WTC11 (cell line): ENCODE measurements around the gene SPHK2. TPM values are rescaled to one million over a fixed set of nuclear protein-coding genes. Genes with fewer than 3 reads are reported as not detected.

ENCODE experiments used
- ATAC-seq: fragments of 200-7000 bp; cut with Tn5 transposase; 2 replicates; pipeline ENCODE4 v1.10.0; 2021; ENCODE audit warnings: mild to moderate bottlenecking, moderate library complexity
- CTCF ChIA-PET: fragments of 300-600 bp; sonication (Branson Sonifier 250); formaldehyde crosslinking; loops from one replicate; lab custom pipeline; 2021; ENCODE audit warnings: antibody characterized with exemption; lab: Charles Lee
- POLR2A ChIA-PET: fragments of 350-600 bp; sonication (Branson Sonifier 250); formaldehyde crosslinking; loops from one replicate; lab custom pipeline; 2021; ENCODE audit warnings: antibody characterized with exemption; lab: Charles Lee
- DNase-seq: peaks from one replicate; pipeline ENCODE4 v3.0.0; 2021; ENCODE audit warnings: low spot score
- H3K27ac Mint-ChIP-seq: 2 replicates; pipeline ENCODE4 v1.8.0; 2021; ENCODE audit warnings: mixed read lengths
- H3K27me3 Mint-ChIP-seq: 2 replicates; pipeline ENCODE4 v1.8.0; 2021; ENCODE audit warnings: low read depth, mild to moderate bottlenecking, moderate library complexity, mixed read lengths
- H3K36me3 Mint-ChIP-seq: 2 replicates; pipeline ENCODE4 v1.8.0; 2021; ENCODE audit warnings: mixed read lengths
- H3K4me1 Mint-ChIP-seq: 2 replicates; pipeline ENCODE4 v1.8.0; 2022; ENCODE audit warnings: mixed read lengths
- H3K4me3 Mint-ChIP-seq: 2 replicates; pipeline ENCODE4 v1.8.0; 2021; ENCODE audit warnings: mild to moderate bottlenecking, moderate library complexity, mixed read lengths
- H3K9me3 Mint-ChIP-seq: 2 replicates; pipeline ENCODE4 v1.8.0; 2021; ENCODE audit warnings: mixed read lengths
- CDX4 ChIP-seq: fragments of 250-450 bp; sonication (Bioruptor Pico); IDR thresholded peaks from 2 replicates; pipeline ENCODE4 v1.9.0; 2021; ENCODE audit warnings: moderate library complexity, mild to moderate bottlenecking, inconsistent platforms, borderline replicate concordance
- CREM ChIP-seq: sonication (generic); formaldehyde crosslinking; IDR thresholded peaks from 2 replicates; pipeline ENCODE4 v1.8.1; 2022; ENCODE audit warnings: mild to moderate bottlenecking, missing genetic modification reagents, moderate library complexity
- EMX1 ChIP-seq: fragments of 250-450 bp; sonication (Bioruptor Pico); IDR thresholded peaks from 2 replicates; pipeline ENCODE4 v1.8.0; 2021; ENCODE audit warnings: mild to moderate bottlenecking
- ERG ChIP-seq: fragments of 250-450 bp; sonication (Bioruptor Pico); IDR thresholded peaks from 2 replicates; pipeline ENCODE4 v1.8.0; 2021; ENCODE audit warnings: mild to moderate bottlenecking
- ETV6 ChIP-seq: sonication (generic); formaldehyde crosslinking; IDR thresholded peaks from 2 replicates; pipeline ENCODE4 v1.8.1; 2022; ENCODE audit warnings: mild to moderate bottlenecking, missing genetic modification reagents
- JUN ChIP-seq: sonication (generic); formaldehyde crosslinking; IDR thresholded peaks from 2 replicates; pipeline ENCODE4 v1.8.0; 2023; ENCODE audit warnings: mild to moderate bottlenecking, missing genetic modification reagents
- KAT7 ChIP-seq: sonication (generic); formaldehyde crosslinking; IDR thresholded peaks from 2 replicates; pipeline ENCODE4 v1.8.1; 2023; ENCODE audit warnings: missing genetic modification reagents, mild to moderate bottlenecking, borderline replicate concordance
- NR1H2 ChIP-seq: sonication (generic); formaldehyde crosslinking; IDR thresholded peaks from 2 replicates; pipeline ENCODE4 v1.9.0; 2021; ENCODE audit warnings: mild to moderate bottlenecking, moderate library complexity, missing genetic modification reagents
- OVOL2 ChIP-seq: fragments of 250-450 bp; sonication (Bioruptor Pico); IDR thresholded peaks from 2 replicates; pipeline ENCODE4 v1.9.0; 2021; ENCODE audit warnings: mild to moderate bottlenecking, borderline replicate concordance
- RELA ChIP-seq: sonication (generic); formaldehyde crosslinking; IDR thresholded peaks from 2 replicates; pipeline ENCODE4 v1.8.1; 2022; ENCODE audit warnings: missing genetic modification reagents, mild to moderate bottlenecking, borderline replicate concordance
- TCF7 ChIP-seq: sonication (generic); formaldehyde crosslinking; IDR thresholded peaks from 2 replicates; pipeline ENCODE4 v1.8.0; 2022; ENCODE audit warnings: mild to moderate bottlenecking, low read depth, missing genetic modification reagents, moderate library complexity
- ZNF121 ChIP-seq: sonication (generic); formaldehyde crosslinking; IDR thresholded peaks from 2 replicates; pipeline ENCODE4 v1.8.0; 2023; ENCODE audit warnings: missing genetic modification reagents
- ZNF219 ChIP-seq: sonication (generic); formaldehyde crosslinking; IDR thresholded peaks from 2 replicates; pipeline ENCODE4 v1.8.0; 2023; ENCODE audit warnings: missing genetic modification reagents, mild to moderate bottlenecking, borderline replicate concordance
- ZNF317 ChIP-seq: sonication (generic); formaldehyde crosslinking; IDR thresholded peaks from 2 replicates; pipeline ENCODE4 v1.8.1; 2023; ENCODE audit warnings: low read depth, mild to moderate bottlenecking, moderate library complexity, missing genetic modification reagents, borderline replicate concordance
- ZNF416 ChIP-seq: fragments of 250-450 bp; sonication (Bioruptor Pico); IDR thresholded peaks from 2 replicates; pipeline ENCODE4 v1.9.0; 2021; ENCODE audit warnings: mild to moderate bottlenecking, inconsistent platforms
- ZNF512 ChIP-seq: sonication (generic); formaldehyde crosslinking; IDR thresholded peaks from 2 replicates; pipeline ENCODE4 v1.8.1; 2022; ENCODE audit warnings: missing genetic modification reagents, borderline replicate concordance
- total RNA-seq: library from RNA; stranded (reverse); gene quantifications from 3 replicates; pipeline ENCODE4 v1.2.3, GENCODE V29; 2021
- TF ChIP-seq, protein P1 (sequence below): sonication (generic); formaldehyde crosslinking; conservative IDR thresholded peaks from 2 replicates; pipeline ENCODE4 v1.8.1; 2023; ENCODE audit warnings: mild to moderate bottlenecking, low read depth, missing genetic modification reagents, moderate library complexity
- TF ChIP-seq, protein P2 (sequence below): fragments of 250-450 bp; sonication (Bioruptor Pico); IDR thresholded peaks from 2 replicates; pipeline ENCODE4 v1.9.0; 2021; ENCODE audit warnings: mild to moderate bottlenecking, borderline replicate concordance
- TF ChIP-seq, protein P3 (sequence below): sonication (generic); formaldehyde crosslinking; IDR thresholded peaks from 2 replicates; pipeline ENCODE4 v1.8.0; 2022; ENCODE audit warnings: mild to moderate bottlenecking, missing genetic modification reagents
- TF ChIP-seq, protein P4 (sequence below): sonication (generic); formaldehyde crosslinking; IDR thresholded peaks from 2 replicates; pipeline ENCODE4 v1.8.0; 2023; ENCODE audit warnings: missing genetic modification reagents

Gene SPHK2
- total RNA-seq, 1 experiment from 2014 or later = 64.6 TPM

DNA sequence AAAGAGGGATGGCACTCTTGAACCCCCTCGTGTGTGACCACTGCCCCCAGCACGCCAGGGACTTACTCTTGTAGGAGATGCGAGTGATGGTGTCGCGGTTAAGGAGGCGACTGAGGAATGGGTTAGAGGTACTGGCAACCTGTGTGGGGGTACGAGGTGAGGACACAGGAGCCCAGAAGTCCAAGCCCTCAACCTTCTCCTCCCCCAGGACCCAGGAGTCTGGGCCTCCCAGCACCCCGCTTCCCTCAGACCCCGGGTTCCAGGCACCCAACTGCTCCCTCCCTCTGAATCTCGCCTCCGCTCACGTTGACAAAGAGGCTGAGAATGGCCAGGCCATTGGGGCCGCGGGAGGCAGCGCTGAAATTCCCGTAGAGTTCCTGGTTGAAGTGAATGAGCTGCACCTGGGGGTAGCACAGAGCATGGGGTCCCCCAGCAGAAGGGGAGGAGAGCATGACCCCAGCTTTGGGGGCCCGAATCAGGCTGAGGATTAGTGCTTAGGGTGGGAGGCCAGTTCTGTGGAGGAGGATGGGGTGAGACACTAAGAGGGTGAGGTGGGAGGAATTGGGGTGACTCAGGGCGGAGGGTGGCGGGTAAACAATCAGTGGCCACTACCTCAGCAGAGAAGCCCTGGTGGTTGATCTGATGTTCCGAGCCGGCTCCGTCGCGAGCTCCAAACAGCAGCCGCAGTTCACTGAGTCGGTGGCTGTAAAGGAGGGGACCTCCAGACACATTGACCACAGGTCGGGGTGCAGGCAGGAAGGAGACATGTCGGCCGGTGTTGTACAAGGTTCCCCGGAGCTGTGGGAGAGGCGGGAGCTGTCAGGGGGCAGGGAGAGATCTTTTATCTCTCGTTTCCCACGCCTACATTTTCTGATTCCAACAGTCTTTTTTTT lies 20.4 kb downstream of the SPHK2 start:
- no peak for TF ChIP-seq ZNF317
- no peak for TF ChIP-seq NR1H2 (CRISPR knock-in tag)
- TF ChIP-seq, protein P1, sequence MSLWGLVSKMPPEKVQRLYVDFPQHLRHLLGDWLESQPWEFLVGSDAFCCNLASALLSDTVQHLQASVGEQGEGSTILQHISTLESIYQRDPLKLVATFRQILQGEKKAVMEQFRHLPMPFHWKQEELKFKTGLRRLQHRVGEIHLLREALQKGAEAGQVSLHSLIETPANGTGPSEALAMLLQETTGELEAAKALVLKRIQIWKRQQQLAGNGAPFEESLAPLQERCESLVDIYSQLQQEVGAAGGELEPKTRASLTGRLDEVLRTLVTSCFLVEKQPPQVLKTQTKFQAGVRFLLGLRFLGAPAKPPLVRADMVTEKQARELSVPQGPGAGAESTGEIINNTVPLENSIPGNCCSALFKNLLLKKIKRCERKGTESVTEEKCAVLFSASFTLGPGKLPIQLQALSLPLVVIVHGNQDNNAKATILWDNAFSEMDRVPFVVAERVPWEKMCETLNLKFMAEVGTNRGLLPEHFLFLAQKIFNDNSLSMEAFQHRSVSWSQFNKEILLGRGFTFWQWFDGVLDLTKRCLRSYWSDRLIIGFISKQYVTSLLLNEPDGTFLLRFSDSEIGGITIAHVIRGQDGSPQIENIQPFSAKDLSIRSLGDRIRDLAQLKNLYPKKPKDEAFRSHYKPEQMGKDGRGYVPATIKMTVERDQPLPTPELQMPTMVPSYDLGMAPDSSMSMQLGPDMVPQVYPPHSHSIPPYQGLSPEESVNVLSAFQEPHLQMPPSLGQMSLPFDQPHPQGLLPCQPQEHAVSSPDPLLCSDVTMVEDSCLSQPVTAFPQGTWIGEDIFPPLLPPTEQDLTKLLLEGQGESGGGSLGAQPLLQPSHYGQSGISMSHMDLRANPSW (CRISPR knock-in tag) = no peak
- no peak for TF ChIP-seq TCF7 (CRISPR knock-in tag)
- TF ChIP-seq ZNF416 = no peak
- TF ChIP-seq ZNF512 (CRISPR knock-in tag) = no peak
- TF ChIP-seq RELA (CRISPR knock-in tag) = no peak
- no peak for TF ChIP-seq EMX1 (CRISPR knock-in tag)
- no peak for TF ChIP-seq ZNF121 (CRISPR knock-in tag)
- TF ChIP-seq, protein P2, sequence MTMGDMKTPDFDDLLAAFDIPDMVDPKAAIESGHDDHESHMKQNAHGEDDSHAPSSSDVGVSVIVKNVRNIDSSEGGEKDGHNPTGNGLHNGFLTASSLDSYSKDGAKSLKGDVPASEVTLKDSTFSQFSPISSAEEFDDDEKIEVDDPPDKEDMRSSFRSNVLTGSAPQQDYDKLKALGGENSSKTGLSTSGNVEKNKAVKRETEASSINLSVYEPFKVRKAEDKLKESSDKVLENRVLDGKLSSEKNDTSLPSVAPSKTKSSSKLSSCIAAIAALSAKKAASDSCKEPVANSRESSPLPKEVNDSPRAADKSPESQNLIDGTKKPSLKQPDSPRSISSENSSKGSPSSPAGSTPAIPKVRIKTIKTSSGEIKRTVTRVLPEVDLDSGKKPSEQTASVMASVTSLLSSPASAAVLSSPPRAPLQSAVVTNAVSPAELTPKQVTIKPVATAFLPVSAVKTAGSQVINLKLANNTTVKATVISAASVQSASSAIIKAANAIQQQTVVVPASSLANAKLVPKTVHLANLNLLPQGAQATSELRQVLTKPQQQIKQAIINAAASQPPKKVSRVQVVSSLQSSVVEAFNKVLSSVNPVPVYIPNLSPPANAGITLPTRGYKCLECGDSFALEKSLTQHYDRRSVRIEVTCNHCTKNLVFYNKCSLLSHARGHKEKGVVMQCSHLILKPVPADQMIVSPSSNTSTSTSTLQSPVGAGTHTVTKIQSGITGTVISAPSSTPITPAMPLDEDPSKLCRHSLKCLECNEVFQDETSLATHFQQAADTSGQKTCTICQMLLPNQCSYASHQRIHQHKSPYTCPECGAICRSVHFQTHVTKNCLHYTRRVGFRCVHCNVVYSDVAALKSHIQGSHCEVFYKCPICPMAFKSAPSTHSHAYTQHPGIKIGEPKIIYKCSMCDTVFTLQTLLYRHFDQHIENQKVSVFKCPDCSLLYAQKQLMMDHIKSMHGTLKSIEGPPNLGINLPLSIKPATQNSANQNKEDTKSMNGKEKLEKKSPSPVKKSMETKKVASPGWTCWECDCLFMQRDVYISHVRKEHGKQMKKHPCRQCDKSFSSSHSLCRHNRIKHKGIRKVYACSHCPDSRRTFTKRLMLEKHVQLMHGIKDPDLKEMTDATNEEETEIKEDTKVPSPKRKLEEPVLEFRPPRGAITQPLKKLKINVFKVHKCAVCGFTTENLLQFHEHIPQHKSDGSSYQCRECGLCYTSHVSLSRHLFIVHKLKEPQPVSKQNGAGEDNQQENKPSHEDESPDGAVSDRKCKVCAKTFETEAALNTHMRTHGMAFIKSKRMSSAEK (CRISPR knock-in tag) = no peak
- TF ChIP-seq ERG (CRISPR knock-in tag) = no peak
- TF ChIP-seq CDX4 (CRISPR knock-in tag) = no peak
- TF ChIP-seq CREM (CRISPR knock-in tag) = no peak
- no peak for TF ChIP-seq ZNF219
- TF ChIP-seq, protein P3, sequence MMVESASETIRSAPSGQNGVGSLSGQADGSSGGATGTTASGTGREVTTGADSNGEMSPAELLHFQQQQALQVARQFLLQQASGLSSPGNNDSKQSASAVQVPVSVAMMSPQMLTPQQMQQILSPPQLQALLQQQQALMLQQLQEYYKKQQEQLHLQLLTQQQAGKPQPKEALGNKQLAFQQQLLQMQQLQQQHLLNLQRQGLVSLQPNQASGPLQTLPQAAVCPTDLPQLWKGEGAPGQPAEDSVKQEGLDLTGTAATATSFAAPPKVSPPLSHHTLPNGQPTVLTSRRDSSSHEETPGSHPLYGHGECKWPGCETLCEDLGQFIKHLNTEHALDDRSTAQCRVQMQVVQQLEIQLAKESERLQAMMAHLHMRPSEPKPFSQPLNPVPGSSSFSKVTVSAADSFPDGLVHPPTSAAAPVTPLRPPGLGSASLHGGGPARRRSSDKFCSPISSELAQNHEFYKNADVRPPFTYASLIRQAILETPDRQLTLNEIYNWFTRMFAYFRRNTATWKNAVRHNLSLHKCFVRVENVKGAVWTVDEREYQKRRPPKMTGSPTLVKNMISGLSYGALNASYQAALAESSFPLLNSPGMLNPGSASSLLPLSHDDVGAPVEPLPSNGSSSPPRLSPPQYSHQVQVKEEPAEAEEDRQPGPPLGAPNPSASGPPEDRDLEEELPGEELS (CRISPR knock-in tag) = no peak
- no peak for TF ChIP-seq JUN (CRISPR knock-in tag)
- TF ChIP-seq OVOL2 (CRISPR knock-in tag) = no peak
- no peak for TF ChIP-seq KAT7 (CRISPR knock-in tag)
- TF ChIP-seq, protein P4, sequence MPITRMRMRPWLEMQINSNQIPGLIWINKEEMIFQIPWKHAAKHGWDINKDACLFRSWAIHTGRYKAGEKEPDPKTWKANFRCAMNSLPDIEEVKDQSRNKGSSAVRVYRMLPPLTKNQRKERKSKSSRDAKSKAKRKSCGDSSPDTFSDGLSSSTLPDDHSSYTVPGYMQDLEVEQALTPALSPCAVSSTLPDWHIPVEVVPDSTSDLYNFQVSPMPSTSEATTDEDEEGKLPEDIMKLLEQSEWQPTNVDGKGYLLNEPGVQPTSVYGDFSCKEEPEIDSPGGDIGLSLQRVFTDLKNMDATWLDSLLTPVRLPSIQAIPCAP (CRISPR knock-in tag) = no peak
- TF ChIP-seq ETV6 (CRISPR knock-in tag) = no peak
- POLR2A ChIA-PET = interaction anchor here (1.0 kb wide), 1 partner anchor 9 kb away, joined by 3 read pairs; no protein-coding TSS in a partner anchor
- Mint-ChIP-seq H3K9me3 (no peaks in the 10 kb centered on the region), H3K4me3 (peak overlapping the region; percentile 81), H3K36me3 (peaks cover 9% of the 10 kb centered on the region; the same call in 1 of the 2 replicates), H3K27me3 (peaks cover 15% of the 10 kb centered on the region), H3K27ac (peak overlapping the region; percentile 89), H3K4me1 (peaks cover 34% of the 10 kb centered on the region)
- DNase-seq (no peak), ATAC-seq (no peak)
- CTCF ChIA-PET = interaction anchor here (0.7 to 0.8 kb wide), 2 partner anchors 108 to 148 kb away, joined by 3 to 6 read pairs; no protein-coding TSS in a partner anchor
